Uterus (tissue), 4 donors: ENCODE measurements around the gene DGKK. TPM values are rescaled to one million over a fixed set of nuclear protein-coding genes. Genes with fewer than 3 reads are reported as not detected.

Experiments used
- DNase-seq, 2 donors: peaks; one replicate each; pipeline ENCODE4 v3.0.0-alpha.2; 2019 to 2020
- H3K27ac ChIP-seq, 2 donors: fragments of 200-600 bp; sonication (generic); 1 replicate in 1 of 2; 2 replicates in 1 of 2; pipeline ENCODE4 v1.5.1; 2016 to 2018
- H3K27me3 ChIP-seq, 2 donors: fragments of 200-600 bp; sonication (generic); one replicate each; pipeline ENCODE4 v1.5.1; 2018 to 2019; ENCODE audit warnings: control low read depth in 1 of 2
- H3K36me3 ChIP-seq, 2 donors: fragments of 200-600 bp; sonication (generic); one replicate each; pipeline ENCODE4 v1.5.1; 2019; ENCODE audit warnings: control low read depth in 1 of 2
- H3K4me1 ChIP-seq, 2 donors: fragments of 200-600 bp; sonication (generic); one replicate each; pipeline ENCODE4 v1.5.1; 2018 to 2019; ENCODE audit warnings: control low read depth in 1 of 2
- H3K4me3 ChIP-seq, 2 donors: fragments of 200-600 bp; sonication (generic); 1 replicate in 1 of 2; 2 replicates in 1 of 2; pipeline ENCODE4 v1.5.1; 2018 to 2019; ENCODE audit warnings: mild to moderate bottlenecking in 1 of 2
- H3K9me3 ChIP-seq, 2 donors: fragments of 200-600 bp; sonication (generic); one replicate each; pipeline ENCODE4 v1.5.1; 2019; ENCODE audit warnings: control low read depth in 1 of 2
- CTCF ChIP-seq, 4 experiments: fragments of 200-600 bp in 2 of 4; fragments of 450-650 bp in 2 of 4; sonication (generic) in 2 of 4; IDR thresholded peaks; one replicate each; pipeline ENCODE4 v1.5.1; 2016 to 2019; ENCODE audit warnings: antibody characterized with exemption in 4 of 4, mild to moderate bottlenecking in 2 of 4, moderate library complexity in 1 of 4
- POLR2A ChIP-seq, 2 donors: fragments of 450-650 bp; IDR thresholded peaks; one replicate each; pipeline ENCODE4 v1.6.1; 2016; ENCODE audit warnings: antibody characterized with exemption in 2 of 2, mild to moderate bottlenecking in 1 of 2, moderate library complexity in 1 of 2
- intact Hi-C: fragments of 100-400 bp; cut with DNase I; formaldehyde crosslinking; loops from one replicate; pipeline ENCODE4 v1.15.1; 2023; ENCODE audit warnings: low total_unique reads
- total RNA-seq, 4 donors: library from RNA; depleted of rRNA in 3 of 4; stranded (reverse); fragments of >200 nt in 3 of 4; gene quantifications; one replicate each; pipeline versions ENCODE4 v1.1.0 to v1.2.4, GENCODE V29; 2014 to 2023
- donor health status: DM: yes; HTN: yes; CAD: no.

The DGKK gene
- total RNA-seq, 4 donors from 2014 or later, result 0.35 TPM; not detected in 3

GRCh38 chrX:50492720-50493119 is 22.1 kb upstream of the DGKK start:
- Histone ChIP-seq H3K27me3 (no peaks in the 10 kb centered on the region), H3K36me3 (no peaks in the 10 kb centered on the region), H3K4me1 (no peaks in the 10 kb centered on the region), H3K9me3 (no peaks in the 10 kb centered on the region), H3K4me3 (no peak overlapping the region), H3K27ac (no peak overlapping the region)
- TF ChIP-seq POLR2A (IDR thresholded peaks at IDR 0.05) (no peak), CTCF (IDR thresholded peaks at IDR 0.05) (no peak)
- intact Hi-C loops, result no loop called here
- no peak for DNase-seq

- peaks cover 0 to 3% of the 10 kb centered on the region in 2 donors for H3K27me3 ChIP-seq
- no peaks in the 10 kb centered on the region for H3K36me3 ChIP-seq
- TF ChIP-seq CTCF (IDR thresholded peaks at IDR 0.05), result no peak
- TF ChIP-seq POLR2A (IDR thresholded peaks at IDR 0.05), result no peak
- no peak overlapping the region for H3K4me3 ChIP-seq
- no peak for DNase-seq
- no peaks in the 10 kb centered on the region for H3K4me1 ChIP-seq
- intact Hi-C loops, result no loop called here
- H3K9me3 ChIP-seq, result no peaks in the 10 kb centered on the region
- no peak overlapping the region for H3K27ac ChIP-seq
Measured at GRCh38 chrX:50484662-50485061, 14.0 kb upstream of the DGKK start.

DNA sequence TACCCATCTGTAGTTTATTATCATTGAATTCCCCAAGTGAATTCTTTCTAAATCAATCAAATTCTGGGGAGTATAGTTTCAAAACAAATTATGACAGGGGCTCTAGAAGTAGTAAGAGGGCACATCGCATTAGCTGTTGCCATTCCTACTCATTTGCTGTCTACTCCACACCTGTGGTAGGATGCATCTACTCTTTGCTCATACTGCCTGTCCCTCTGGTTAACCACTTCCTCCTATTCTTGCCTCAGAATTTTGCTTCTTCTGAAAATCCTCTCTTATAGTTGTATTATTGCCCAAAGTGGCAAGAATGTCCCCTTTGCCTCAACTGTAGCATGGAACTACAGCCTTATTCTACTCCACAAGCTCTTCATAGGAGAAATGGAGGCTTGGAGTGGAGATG is 12.7 kb upstream of the DGKK start:
- Histone ChIP-seq H3K27me3 (peaks cover 0 to 3% of the 10 kb centered on the region in 2 donors), H3K4me3 (no peak overlapping the region), H3K27ac (no peak overlapping the region), H3K9me3 (no peaks in the 10 kb centered on the region), H3K36me3 (no peaks in the 10 kb centered on the region), H3K4me1 (no peaks in the 10 kb centered on the region)
- no peak for TF ChIP-seq POLR2A (IDR thresholded peaks at IDR 0.05)
- no peak for TF ChIP-seq CTCF (IDR thresholded peaks at IDR 0.05)
- intact Hi-C loops, result no loop called here
- no peak for DNase-seq

DNA sequence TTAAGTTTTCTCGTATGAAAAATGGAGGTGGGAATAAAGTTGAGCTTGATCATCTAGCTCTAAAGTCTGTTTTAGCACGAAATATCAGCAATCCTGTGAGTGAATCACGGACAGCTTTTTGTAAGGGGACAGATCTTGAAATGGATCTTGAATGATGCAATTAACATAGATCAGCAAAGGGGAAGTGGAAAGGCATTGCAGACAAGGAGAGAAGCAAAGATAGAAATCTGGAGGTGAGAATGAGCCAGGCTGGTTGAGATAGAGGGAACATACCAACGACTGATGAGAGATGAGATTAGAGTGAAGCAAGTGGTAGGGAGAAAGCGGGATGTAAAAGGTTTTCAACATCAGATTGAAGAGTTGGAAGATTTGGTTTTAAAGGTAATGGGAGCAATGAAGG is 4.6 kb upstream of the DGKK start:
- intact Hi-C loops, result no loop called here
- H3K27me3 ChIP-seq, result peaks cover 5 to 31% of the 10 kb centered on the region in 2 donors
- DNase-seq, result no peak
- no peaks in the 10 kb centered on the region for H3K36me3 ChIP-seq
- TF ChIP-seq CTCF (IDR thresholded peaks at IDR 0.05), result no peak
- no peak for TF ChIP-seq POLR2A (IDR thresholded peaks at IDR 0.05)
- no peak overlapping the region for H3K27ac ChIP-seq
- H3K4me1 ChIP-seq, result no peaks in the 10 kb centered on the region
- H3K9me3 ChIP-seq, result no peaks in the 10 kb centered on the region
- no peak overlapping the region for H3K4me3 ChIP-seq

DNA sequence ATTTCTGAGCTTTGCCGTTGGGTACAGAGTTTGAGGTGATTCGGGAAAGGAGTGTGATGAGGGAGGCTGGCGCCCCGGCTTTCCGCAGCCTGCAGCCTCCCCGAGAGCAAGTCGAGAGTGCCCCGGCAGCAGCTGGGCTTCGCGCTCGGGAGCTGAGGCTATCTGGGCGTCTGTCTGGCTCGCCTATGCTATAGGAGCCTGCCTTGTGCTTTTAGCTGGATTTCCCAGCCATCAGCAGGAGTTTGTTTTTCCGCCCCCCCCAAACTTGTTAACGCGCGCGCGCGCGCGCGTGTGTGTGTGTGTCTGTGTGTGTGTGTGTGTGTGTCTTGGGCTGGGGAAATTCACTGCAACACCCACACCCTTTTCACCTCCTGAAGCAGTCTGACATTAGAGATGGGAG is 765 bp upstream of the DGKK start:
- no peak overlapping the region for H3K4me3 ChIP-seq
- peaks cover 5 to 50% of the 10 kb centered on the region in 2 donors for H3K27me3 ChIP-seq
- DNase-seq, result no peak
- H3K36me3 ChIP-seq, result no peaks in the 10 kb centered on the region
- TF ChIP-seq CTCF (IDR thresholded peaks at IDR 0.05), result no peak
- no peak for TF ChIP-seq POLR2A (IDR thresholded peaks at IDR 0.05)
- no peaks in the 10 kb centered on the region for H3K9me3 ChIP-seq
- intact Hi-C loops, result no loop called here
- H3K4me1 ChIP-seq, result no peaks in the 10 kb centered on the region
- no peak overlapping the region for H3K27ac ChIP-seq
